ENCODE results near the gene MYL12A. TPM values are rescaled to one million over a fixed set of nuclear protein-coding genes. Genes with fewer than 3 reads are reported as not detected.

The MYL12A gene
- total RNA-seq, 2 donors from 2014 or later: 1,108 to 5,712 TPM

GRCh38 chr18:3297025-3297984, 49.7 kb downstream of the MYL12A start:
- peak; percentile 78 for DNase-seq (ENCODE audit: low spot score)
- Histone ChIP-seq H3K4me1 (peaks cover 0 to 11% of the 10 kb centered on the region in 2 donors), H3K9me3 (peaks cover 0 to 11% of the 10 kb centered on the region in 2 donors), H3K27ac (no peak overlapping the region), H3K36me3 (no peaks in the 10 kb centered on the region), H3K4me3 (peak overlapping the region; percentile 27 to 58), H3K27me3 (no peaks in the 10 kb centered on the region)
- peak in 1 of 2 donors; percentile 57 for TF ChIP-seq CTCF (IDR thresholded peaks at IDR 0.05)

GRCh38 chr18:3304832-3305231, 57.2 kb downstream of the MYL12A start:
- DNase-seq (ENCODE audit: low spot score): no peak
- no peaks in the 10 kb centered on the region for H3K36me3 ChIP-seq
- no peaks in the 10 kb centered on the region for H3K27me3 ChIP-seq
- no peaks in the 10 kb centered on the region for H3K9me3 ChIP-seq
- no peak overlapping the region for H3K4me3 ChIP-seq
- no peak overlapping the region for H3K27ac ChIP-seq
- no peak for TF ChIP-seq CTCF (IDR thresholded peaks at IDR 0.05)
- H3K4me1 ChIP-seq: no peaks in the 10 kb centered on the region

- no peak overlapping the region for H3K4me3 ChIP-seq
- no peaks in the 10 kb centered on the region for H3K27me3 ChIP-seq
- no peaks in the 10 kb centered on the region for H3K36me3 ChIP-seq
- no peaks in the 10 kb centered on the region for H3K9me3 ChIP-seq
- DNase-seq (ENCODE audit: low spot score): no peak
- no peak overlapping the region for H3K27ac ChIP-seq
- H3K4me1 ChIP-seq: no peaks in the 10 kb centered on the region
- TF ChIP-seq CTCF (IDR thresholded peaks at IDR 0.05): no peak
Observed at GRCh38 chr18:3305354-3305762, 57.8 kb downstream of the MYL12A start.

Other genes starting within 250 kb of the MYL12A start
- gene LPIN2, start 234.7 kb upstream of the MYL12A start, total RNA-seq: 10 to 100 TPM; 15.5 to 19.0 TPM
- 100 to 1,000 TPM; 357 to 410 TPM for gene MYOM1, start 27.8 kb upstream of the MYL12A start, total RNA-seq
- gene MYL12B, start 14.3 kb downstream of the MYL12A start, total RNA-seq: 100 to 1,000 TPM; 180 to 231 TPM
- 10 to 100 TPM; 32.1 to 44.8 TPM for gene TGIF1, start 202.4 kb downstream of the MYL12A start, total RNA-seq

Data from right atrium auricular region (tissue), 2 donors.